Measurements from ENCODE around the gene PHKA2.

The PHKA2 gene

DNA sequence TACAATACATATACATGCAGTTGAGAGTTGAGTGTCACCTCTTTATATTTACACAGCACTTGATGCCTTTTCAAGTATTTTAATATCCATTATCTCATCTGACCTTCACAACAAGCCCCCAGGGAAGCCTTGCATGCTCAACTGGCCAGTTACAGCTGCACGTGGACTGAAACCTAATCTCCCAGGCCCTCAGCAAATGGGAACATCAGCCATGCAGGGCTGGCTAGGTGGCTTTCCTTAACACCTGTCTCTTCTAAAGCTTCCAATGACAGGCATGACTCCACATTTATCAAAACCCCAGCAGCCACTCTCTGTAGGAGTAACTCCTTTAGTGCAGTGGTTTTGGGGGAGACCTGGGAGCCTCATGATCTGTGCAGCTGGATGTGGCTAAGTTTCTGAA, 56.4 kb downstream of the PHKA2 start:
- DNase-seq (ENCODE audit: low spot score), result no peak

DNA sequence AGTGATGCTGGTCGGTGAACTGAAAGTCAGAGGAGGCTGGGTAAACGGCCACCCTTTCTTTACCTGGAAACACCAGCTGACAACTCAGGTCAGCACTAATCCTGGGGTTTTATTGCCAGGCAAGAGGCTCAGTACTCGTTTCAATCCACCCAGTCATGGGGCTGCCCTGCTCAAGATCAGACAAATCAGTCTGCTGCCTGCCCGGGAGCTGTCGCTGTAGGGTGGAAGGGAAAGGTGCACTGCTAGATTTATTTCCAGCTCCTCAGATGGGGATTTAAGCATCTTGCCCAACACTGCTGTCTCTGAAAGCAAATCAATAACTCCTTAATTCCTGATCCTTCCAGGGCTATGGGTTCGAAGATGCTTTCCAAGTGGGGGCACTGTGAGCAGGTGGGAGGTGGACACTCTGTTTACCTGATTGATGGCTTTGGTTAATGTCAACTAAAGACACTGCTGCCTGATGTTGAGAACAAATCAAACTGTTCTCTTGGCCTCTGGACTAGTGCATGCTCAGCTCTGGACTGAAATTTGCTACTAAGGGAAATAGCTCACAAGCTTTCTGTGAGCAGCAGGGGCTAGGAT, 59.3 kb downstream of the PHKA2 start:
- no peak for DNase-seq (ENCODE audit: low spot score)

DNA sequence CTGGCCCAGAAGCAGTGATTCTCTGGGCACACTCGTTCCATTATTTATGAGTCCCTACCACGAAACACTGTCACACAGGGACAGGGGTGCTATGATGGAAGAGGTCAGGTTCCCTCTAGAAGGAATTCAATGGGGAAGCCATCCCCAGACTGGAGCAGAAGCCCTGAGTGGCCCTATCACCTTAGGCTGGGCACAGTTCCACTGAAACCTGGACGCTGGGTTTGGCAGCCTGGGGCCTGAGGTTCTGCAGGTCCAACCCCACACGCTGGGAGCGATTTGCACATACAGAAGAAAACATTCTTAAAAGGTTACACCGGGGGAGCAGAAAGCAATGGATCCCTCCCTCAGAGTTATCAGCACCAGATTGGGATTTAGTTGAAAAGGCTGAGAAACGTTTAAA, 63.3 kb downstream of the PHKA2 start:
- no peak for DNase-seq (ENCODE audit: low spot score)

DNA sequence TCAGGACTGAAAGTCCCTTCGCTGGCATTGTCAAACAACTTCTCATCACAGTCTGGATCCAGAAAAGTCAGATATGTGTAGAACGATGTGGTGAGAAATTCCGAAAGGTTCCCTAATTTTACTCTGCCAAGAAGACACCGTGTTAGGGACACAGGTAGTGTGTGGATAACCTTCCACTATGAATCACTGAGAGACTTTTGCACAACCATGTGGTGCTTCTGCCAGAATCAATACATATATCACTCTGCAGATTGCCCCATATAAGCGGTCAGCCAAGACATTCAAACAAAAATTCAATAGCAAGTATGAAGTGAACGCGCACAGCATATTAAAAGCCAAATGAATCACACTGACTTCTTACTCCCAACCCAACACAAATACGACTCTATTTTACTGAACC, 63.8 kb downstream of the PHKA2 start:
- DNase-seq (ENCODE audit: low spot score), result no peak

DNA sequence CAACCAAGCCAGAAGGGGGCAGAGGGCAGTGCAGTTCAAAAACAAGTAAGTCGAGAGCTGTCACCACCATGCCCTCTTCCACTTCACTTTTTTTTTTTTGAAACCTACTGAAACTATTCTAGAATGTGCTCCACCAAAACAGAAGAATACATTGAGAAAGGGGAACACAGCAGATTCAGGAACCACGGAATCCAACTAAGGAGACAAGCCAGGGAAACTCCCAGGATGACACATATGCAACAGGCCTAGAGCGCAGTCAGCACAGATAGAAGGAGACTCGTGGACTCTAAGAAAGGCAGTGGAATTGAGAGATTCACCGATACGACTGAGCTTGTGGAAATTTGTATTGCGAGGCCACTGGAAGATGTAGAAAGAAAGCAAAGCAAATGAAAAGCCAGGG, 66.1 kb downstream of the PHKA2 start:
- DNase-seq (ENCODE audit: low spot score), result no peak

DNA sequence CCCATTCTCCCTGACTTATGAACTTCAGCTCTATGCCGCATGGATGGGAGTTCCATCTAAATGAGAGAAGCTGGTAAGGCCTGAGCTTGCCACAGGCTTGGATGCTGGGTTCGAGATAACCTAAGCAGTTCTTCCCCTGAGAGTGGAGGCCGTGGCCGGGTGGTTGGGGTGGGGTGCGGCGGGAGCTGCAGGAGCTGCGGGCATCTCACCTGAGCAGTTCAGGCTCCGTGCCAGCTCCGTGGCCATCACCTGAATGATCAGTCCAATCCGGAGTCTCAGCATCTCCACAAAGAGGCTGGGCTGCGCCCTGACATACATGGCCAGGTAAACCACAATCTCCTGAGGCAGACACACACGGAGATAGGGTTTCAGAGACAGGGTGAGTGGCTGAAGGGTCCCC, 77.6 kb downstream of the PHKA2 start:
- DNase-seq (ENCODE audit: low spot score), result no peak

DNA sequence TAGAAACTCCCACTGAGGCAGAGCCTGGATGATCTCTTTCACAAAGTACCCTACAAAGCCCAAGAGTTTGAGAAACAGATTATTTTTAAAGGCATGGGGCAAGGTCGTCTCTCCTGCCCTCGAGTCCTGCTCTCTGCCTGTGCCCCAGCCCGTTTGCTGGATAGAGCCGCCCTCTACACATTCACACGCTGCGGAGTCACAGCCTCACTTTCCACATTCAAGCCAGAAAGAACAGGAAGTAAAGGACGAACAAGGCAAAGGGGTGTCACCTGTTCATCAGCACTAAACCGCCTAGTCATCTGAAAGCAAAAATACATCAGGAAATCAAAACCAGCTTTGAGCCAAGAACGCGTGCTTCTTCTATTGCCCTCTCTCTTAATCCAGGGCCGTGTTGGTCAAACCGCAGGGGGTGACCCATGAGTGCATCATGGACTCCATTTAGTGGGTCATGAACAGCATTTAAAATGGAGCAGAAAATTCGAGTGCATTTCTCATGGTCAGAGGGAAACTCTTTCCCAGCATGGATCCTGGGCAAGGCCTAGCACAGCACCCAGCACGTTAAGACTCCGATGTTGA, 83.4 kb downstream of the PHKA2 start:
- DNase-seq (ENCODE audit: low spot score), result no peak

DNA sequence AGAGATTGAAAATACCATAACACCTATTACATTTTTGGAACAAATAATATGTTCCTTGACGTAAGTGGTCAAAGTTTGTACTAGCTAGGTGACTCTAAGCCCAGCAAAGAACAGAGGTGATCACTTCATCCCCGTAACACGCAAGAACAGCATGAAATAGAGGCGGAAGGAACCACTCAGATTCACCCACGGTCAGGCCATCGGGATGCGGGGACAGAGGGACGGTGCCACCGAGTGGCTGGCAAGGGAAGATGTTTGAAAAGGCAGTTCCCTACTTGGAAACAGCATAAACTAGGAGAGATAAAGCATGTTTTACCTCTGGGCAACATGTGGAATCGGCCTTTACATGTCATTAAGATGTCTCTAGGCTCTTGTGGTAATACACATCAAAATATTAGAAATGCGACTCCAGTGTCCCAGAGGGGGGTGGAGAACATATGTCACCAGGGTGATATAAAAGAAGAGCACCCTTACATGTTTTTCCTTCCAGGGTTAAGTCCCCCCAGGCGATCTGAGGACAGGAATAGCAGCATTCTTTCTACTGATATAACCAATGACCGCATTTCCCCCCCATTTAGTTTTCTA, 84.0 kb downstream of the PHKA2 start:
- DNase-seq (ENCODE audit: low spot score), result no peak

DNA sequence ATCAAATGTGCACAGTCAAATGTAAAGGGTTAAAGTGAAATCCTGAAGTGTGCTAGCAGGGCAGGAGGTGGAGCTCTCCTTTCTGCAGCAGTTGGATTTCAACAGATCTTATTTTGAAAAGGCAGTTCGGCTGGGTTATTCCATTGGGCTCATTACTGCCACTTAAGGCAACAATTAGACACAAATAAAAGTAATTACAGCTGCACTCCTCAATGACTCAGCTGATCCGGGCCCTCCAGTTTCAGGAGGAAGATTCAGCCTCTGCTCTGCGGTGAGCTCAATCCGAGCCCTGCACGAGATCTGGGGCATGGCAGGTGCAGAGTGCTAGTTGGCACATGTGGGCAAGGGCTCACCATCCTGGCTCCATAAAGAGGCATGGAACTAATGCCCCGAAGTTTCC, 85.4 kb downstream of the PHKA2 start:
- DNase-seq (ENCODE audit: low spot score), result no peak

DNA sequence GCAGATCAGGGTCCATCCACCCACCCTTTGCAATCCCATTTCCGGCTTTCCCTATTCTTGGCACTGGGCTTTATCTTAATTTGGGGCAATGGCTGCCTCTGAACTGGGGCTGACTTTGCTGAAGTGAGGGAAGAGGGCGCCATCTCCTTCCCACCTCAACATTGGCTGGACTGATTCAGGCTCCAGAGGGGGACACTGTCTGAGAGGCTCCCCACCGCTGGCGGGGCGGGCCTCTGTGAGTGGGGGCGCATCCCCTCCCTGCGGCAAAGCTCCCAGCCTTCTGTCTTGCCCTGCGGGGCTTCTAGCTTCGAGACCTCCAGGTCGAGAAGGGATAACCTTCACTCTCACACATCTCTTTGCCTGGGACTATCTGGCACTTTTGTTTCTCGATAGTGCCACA, 85.8 kb downstream of the PHKA2 start:
- no peak for DNase-seq (ENCODE audit: low spot score)

DNA sequence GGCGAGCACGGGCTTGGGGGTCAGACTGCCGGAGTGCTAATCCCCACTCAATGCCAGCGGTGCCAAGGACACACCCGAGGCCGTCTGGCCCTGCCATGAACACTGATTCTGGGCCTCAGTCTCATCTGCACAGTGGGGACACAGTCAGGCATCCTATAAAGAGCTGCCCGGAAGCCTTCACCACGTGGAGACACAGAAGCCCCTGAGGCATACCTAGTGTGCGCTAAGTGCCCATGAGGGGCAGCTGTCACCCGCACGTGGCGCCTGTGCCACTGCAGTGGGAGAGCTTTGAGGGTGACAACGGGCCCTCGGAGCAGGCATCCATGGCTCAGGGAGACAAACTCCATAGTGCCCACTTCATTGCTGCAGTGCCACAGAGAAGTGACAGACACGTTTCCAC, 86.3 kb downstream of the PHKA2 start:
- no peak for DNase-seq (ENCODE audit: low spot score)

DNA sequence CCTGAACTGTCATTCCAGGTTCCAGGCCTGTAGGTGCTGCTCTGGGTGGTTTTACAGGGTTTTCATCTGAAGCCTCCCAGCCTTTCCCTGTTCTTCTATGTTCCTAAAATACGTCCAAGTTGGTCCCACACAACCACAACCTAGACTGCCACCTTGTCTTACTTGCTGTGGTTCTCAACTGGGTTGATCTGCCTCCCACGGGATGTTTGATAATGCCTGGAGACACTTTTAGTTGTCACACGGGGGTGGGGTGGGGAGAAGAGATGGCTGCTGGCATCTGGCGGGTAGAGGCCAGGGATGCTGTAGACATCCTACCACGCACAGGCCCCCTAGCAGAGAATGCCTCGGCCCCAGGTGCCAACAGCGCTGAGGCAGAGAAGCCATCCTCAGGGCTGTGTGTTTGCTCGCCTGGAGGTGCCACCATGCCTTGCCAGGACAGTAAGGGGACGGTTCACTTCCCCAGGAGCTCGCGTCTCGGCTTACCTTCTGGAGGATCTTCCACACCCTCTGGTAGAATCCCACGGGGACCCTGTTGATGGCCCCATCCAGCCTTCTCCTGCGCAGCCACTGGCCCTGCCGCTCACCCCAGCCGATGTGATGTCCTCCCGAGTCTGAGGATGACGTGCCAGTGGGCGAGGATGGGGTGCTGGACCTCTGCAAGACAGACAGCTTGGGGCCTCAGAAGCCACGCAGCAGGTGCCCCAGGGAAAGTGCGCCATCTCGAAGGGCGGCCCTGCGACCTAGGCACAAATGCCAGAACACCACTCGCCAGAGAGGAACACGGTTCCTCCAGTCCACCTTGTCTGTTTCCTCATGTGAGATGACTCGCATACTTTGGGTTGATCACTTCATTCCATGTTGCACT, 87.0 kb downstream of the PHKA2 start:
- no peak for DNase-seq (ENCODE audit: low spot score)

DNA sequence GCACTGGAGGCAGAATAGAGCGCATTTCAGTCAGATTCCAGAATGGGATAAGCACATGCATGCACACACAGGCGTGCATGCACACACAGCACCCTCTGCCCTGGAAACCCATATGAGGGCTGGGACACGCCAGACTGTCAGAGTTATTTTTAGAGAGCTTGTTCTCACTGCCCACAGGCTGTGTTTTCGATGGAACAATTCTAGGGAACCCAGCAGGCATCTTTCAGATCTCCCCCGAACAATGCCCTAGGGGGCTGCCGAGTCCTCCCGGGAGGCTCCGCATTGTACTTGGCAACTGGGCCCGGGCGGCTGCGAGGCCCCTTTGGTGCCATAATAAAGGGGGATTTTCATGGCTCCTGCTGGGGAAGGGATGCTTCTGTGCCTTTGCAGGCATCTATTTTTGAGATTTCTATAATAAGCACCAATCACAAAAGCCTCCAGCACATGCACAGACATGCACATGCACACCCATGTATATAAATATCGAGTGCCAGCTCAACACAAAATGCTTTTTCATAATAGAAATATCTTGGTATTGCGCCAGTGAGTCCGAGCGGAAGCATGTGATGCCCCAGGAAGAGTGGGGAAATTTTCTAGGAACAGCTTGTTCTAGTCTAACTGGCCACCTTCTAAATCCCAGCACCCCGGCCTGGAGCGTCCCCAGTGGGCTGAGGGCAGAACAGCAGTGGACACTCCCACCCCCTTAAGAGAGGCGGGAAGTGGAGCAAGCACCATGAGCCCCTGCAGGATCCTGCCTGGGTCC, 88.5 kb downstream of the PHKA2 start:
- DNase-seq (ENCODE audit: low spot score), result peak; percentile 75

DNA sequence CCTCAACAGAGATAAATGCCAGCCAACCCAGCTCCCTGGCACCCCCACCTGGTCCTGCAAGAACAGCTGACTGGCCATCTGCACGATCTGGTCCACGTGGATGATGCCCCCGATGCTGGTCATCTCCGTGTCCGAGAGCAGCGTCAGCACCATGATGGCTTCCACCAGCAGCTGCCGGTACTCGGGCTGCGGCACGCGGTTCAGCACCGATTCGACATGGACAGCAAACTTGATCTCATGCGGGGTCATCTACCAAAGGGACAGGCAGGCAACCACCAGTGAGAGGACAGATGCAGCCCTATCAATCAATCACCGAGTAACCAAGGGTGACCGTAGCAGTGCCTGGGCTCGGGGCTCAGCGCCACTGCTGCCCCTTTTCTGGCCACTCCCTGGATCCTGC, 89.8 kb downstream of the PHKA2 start:
- DNase-seq (ENCODE audit: low spot score), result no peak

DNA sequence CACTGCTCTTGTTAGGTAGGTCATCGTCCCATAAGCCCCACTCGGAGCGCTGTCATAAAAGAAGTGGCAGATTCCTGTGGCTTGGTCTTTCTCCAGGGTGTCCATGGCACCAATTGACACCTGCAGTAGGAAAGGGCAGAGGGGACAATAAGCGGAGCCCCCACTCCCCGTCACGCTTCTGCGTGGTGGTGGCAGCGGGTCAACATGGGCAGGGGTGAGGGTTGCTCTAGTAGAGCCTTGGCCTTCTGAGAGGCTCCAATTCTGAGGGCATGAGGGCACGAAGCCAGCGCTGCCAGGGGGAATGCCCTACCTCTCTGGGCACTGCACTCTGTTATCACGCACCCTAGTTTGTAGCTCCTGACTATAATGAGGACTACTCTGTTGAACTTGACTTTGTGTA, 90.4 kb downstream of the PHKA2 start:
- no peak for DNase-seq (ENCODE audit: low spot score)

DNA sequence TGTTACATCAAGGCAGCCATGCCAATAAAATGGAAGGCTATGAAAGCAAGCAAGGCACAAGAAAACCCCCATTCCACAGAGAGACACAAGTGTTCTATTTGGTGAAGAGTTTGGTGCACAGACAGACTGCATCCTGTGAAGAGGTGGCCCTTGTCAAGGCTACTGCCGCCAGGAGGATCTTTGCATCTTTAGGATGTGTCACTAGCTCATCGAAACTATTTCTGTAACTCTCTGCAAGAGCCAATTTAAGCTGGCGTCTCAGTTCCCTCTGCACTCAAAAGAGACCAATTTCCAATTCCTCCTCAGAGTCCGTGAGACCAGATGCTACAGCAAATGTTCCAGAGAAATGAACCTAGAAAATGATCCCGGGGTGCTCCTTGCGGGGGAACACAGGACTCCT, 91.0 kb downstream of the PHKA2 start:
- no peak for DNase-seq (ENCODE audit: low spot score)

DNA sequence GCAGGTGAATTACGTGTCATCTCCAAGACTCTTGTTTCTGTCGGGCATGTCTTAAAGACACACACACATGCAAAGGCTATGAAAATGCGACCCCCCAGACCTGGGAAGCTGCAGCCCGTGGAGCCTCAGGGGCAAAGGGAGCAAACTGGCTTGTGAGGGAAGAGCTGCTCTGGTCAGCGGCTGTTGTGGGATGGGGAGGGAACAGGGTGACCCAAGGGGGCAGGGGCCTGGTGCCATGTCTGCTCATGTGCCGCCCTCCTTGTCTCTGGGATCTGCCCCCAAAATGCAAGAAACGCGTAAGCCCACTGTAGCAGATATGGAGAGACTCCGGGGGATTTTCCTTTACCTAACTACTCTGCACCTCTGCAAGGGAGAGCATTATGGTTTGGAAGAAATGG, 92.4 kb downstream of the PHKA2 start:
- no peak for DNase-seq (ENCODE audit: low spot score)

DNA sequence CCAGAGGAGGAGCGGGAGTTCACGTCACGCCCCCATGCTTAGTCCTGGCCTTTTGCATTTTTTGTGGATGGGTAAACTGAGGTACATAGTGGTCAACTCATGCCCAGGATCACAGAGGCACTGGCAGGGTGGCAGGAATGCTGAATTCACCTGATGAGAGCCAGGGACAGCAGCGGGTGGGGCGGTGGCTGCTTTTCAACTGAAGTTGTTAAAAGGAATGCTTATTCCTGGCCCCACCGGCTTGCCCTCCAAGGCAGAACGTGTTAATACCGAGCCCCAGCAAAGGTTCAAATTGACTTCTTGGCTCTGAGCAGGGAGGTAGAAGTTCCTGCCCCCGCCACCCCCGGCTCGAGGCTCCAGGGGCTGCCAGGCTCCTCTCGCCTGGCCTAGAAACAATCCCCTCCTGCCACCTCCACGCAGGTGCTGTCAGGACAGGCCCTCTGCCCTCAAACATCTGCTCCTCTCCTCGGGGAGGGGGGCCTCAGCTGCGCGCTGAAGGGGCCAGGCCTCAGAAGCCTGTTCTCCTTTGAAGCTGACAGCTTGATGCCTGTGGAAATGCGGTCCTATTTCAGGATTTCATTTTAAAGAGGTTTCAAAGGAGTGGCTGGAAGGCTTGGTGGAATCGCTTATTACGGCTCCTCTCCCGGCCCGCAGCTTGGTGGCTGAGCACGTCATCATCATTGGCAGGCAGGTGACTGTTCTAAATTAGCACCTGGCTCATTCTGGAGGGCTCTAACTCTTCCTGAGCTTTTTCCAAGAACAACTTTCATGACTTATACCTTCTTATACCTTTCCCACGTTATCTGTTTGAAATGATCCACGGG, 93.0 kb downstream of the PHKA2 start:
- DNase-seq (ENCODE audit: low spot score), result no peak

DNA sequence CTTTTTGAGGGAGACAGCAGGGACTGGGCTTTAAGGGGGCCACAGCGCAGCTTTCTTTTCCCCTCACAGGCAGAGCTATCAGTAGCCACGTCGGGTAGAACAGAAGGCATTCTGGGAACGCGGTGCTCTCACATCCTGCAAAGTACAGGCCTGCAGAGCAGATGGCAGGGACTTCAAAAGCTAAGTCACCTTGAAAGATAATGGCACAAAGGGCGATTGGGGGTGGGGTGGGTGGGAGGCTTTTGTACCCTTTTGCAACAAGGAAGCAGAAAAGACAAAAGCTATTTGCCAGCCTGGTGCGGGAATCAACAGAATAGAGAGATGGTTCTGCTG, 93.9 kb downstream of the PHKA2 start:
- no peak for DNase-seq (ENCODE audit: low spot score)

DNA sequence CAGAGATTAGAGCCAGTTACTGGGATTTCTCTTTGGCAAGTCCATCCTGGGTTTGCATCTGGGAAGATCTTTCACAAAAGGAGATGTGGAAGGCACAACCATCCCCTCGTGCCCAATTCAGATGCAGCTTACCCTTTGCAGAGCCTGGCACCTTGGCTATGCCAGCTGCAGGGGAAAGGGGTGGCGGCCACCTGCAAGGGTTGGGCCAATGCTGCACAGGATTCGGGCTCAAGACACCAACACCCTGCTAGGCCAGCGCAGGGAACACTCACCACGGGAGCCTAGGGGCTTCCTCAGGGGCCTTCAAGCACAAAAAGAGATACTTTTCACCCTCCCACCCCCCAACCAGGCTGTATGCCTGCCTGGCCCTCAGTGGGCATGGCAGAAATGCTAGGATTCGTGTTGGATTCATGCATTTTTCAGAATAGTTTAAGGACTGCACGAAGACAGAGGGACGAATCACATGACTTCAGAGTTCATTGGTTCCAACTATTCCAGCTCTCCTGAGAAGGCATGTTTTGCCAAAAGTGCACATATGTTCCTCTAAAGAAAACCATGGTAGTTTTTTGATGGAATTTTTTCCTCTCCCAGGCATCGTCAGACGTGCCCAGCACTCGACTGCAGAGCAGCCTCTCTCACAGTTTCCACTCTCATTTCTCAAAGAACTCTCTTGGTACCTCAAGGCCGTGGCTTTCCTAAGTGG, 94.4 kb downstream of the PHKA2 start:
- no peak for DNase-seq (ENCODE audit: low spot score)

DNA sequence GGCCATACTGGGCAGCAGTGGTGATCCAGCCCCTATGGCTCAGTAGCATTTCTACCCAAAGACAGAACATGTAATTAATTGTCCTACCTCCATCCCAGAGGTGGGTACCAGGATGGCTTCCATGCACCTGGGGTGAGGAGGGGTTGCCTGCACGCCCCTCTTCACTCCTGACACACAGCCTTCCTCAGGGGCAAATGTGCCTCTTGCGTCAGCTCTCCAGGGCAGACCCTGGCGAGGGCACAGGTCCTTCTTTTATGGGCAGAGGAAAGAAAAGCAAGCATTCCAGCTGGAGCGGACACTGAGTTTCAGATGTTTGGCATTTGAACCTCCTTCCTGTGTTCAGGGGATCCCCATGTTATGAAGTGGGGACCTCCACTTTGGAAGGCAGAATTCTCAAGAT, 95.6 kb downstream of the PHKA2 start:
- DNase-seq (ENCODE audit: low spot score), result no peak
